ENCODE results near the gene KDM5C. TPM values are rescaled to one million over a fixed set of nuclear protein-coding genes. Genes with fewer than 3 reads are reported as not detected.

Gene KDM5C
- total RNA-seq, 6 experiments from 2014 or later: 57.9 to 65.9 (median 61.4) TPM

GRCh38 chrX:53260836-53261235 is 35.8 kb upstream of the KDM5C start:
- no peak for TF ChIP-seq CTCF (IDR thresholded peaks at IDR 0.05)
- Mint-ChIP-seq H3K27ac (no peak overlapping the region), H3K9me3 (no peaks in the 10 kb centered on the region), H3K27me3 (ENCODE audit: insufficient read depth) (peaks cover 2% of the 10 kb centered on the region), H3K36me3 (ENCODE audit: low read depth) (no peaks in the 10 kb centered on the region), H3K4me1 (ENCODE audit: low read depth) (peaks cover 39% of the 10 kb centered on the region), H3K4me3 (no peak overlapping the region)
- no peak for DNase-seq

- peaks cover 9% of the 10 kb centered on the region for H3K4me1 Mint-ChIP-seq (ENCODE audit: low read depth)
- no peak overlapping the region for H3K27ac Mint-ChIP-seq
- H3K4me3 Mint-ChIP-seq: no peak overlapping the region
- peaks cover 6% of the 10 kb centered on the region; the same call in 1 of the 2 replicates for H3K36me3 Mint-ChIP-seq (ENCODE audit: low read depth)
- no peak for TF ChIP-seq CTCF (IDR thresholded peaks at IDR 0.05)
- DNase-seq: no peak
- peaks cover 5% of the 10 kb centered on the region for H3K27me3 Mint-ChIP-seq (ENCODE audit: insufficient read depth)
- H3K9me3 Mint-ChIP-seq: no peaks in the 10 kb centered on the region
Observed at GRCh38 chrX:53257670-53258423, 32.8 kb upstream of the KDM5C start.

- DNase-seq: no peak
- no peak for TF ChIP-seq CTCF (IDR thresholded peaks at IDR 0.05)
- Mint-ChIP-seq H3K27me3 (ENCODE audit: insufficient read depth) (peaks cover 4% of the 10 kb centered on the region), H3K27ac (no peak overlapping the region), H3K4me3 (no peak overlapping the region), H3K36me3 (ENCODE audit: low read depth) (peaks cover 8% of the 10 kb centered on the region; the same call in 1 of the 2 replicates), H3K4me1 (ENCODE audit: low read depth) (peaks cover 2% of the 10 kb centered on the region), H3K9me3 (no peaks in the 10 kb centered on the region)
Observed at GRCh38 chrX:53257166-53257565, 32.2 kb upstream of the KDM5C start.

GRCh38 chrX:53256446-53257041 is 31.5 kb upstream of the KDM5C start:
- Mint-ChIP-seq H3K4me3 (no peak overlapping the region), H3K4me1 (ENCODE audit: low read depth) (no peaks in the 10 kb centered on the region), H3K27me3 (ENCODE audit: insufficient read depth) (peaks cover 3% of the 10 kb centered on the region), H3K36me3 (ENCODE audit: low read depth) (peaks cover 8% of the 10 kb centered on the region; the same call in 1 of the 2 replicates), H3K27ac (no peak overlapping the region), H3K9me3 (no peaks in the 10 kb centered on the region)
- no peak for DNase-seq
- no peak for TF ChIP-seq CTCF (IDR thresholded peaks at IDR 0.05)

GRCh38 chrX:53255738-53256191 is 30.8 kb upstream of the KDM5C start:
- Mint-ChIP-seq H3K4me3 (no peak overlapping the region), H3K27me3 (ENCODE audit: insufficient read depth) (peaks cover 3% of the 10 kb centered on the region), H3K27ac (no peak overlapping the region), H3K36me3 (ENCODE audit: low read depth) (peaks cover 8% of the 10 kb centered on the region; the same call in 1 of the 2 replicates), H3K9me3 (no peaks in the 10 kb centered on the region), H3K4me1 (ENCODE audit: low read depth) (no peaks in the 10 kb centered on the region)
- DNase-seq: no peak
- TF ChIP-seq CTCF (IDR thresholded peaks at IDR 0.05): no peak

All from HFFc6 (cell line).